Skin of body (tissue), 2 donors: ENCODE measurements around the gene PANX1. TPM values are rescaled to one million over a fixed set of nuclear protein-coding genes. Genes with fewer than 3 reads are reported as not detected.
A peak's percentile ranks its signal among the peaks of the same experiment; 100 is the strongest.
"Not testable (repeated sequence)": the region's sequence is repeated elsewhere in the genome, so short reads cannot be mapped to it uniquely, and the experiment has no call there.

ENCODE experiments used
- DNase-seq: peaks from one replicate; lab custom pipeline; 2025; lab: John Stamatoyannopoulos, UW
- total RNA-seq: library from RNA; depleted of rRNA; stranded (reverse); fragments of >200 nt; gene quantifications from one replicate; pipeline ENCODE4 v1.2.3, GENCODE V29; 2014

PANX1 gene
- total RNA-seq, 1 donor from 2014 or later, result 38.8 TPM

DNA sequence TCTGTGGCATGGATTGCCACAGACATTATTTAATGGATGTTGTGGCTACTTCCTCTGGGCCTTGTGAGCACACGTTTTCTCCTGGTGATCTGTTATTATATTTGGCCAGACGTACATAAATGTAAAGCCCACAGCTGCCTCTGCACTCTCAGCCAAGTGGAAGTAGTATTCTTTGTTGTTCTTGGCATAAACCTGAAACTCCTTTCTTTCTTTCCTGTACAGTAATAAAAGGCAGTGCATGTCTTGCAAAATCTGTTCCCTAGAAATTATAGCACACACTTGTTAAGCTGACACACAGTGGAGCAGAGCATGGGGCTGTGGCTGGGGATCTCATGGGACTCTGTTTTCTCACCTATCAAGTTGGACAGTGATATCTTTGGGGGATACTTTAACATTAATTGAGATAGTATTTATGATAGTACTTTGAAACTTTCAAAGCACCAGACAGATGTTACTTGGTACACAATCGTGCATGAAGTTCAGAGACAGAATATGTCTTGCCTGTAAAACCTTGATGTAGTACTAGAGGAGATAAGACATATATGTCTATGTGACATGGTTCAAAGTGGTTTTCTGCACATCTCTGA lies 20.9 kb downstream of the PANX1 start:
- no peak for DNase-seq

DNA sequence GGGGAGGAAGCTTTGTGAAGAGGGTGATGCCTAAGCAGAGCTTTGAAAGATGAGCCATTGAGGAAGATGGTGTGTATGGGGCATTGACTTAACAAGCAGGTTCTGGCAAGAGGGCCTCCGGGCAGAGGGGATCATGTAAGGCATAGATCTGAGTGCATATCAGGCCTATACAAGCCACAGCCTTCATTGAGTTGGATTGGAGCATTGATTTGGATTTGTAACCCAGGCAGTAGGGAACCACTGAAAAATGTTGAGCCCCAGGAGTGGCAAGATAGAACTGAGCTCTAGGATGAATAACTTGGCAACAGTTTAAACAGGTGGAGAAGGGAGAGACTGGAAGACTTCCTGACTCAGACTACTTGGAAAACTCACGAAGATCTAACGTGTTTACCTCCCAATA lies 21.4 kb downstream of the PANX1 start:
- no peak for DNase-seq

DNA sequence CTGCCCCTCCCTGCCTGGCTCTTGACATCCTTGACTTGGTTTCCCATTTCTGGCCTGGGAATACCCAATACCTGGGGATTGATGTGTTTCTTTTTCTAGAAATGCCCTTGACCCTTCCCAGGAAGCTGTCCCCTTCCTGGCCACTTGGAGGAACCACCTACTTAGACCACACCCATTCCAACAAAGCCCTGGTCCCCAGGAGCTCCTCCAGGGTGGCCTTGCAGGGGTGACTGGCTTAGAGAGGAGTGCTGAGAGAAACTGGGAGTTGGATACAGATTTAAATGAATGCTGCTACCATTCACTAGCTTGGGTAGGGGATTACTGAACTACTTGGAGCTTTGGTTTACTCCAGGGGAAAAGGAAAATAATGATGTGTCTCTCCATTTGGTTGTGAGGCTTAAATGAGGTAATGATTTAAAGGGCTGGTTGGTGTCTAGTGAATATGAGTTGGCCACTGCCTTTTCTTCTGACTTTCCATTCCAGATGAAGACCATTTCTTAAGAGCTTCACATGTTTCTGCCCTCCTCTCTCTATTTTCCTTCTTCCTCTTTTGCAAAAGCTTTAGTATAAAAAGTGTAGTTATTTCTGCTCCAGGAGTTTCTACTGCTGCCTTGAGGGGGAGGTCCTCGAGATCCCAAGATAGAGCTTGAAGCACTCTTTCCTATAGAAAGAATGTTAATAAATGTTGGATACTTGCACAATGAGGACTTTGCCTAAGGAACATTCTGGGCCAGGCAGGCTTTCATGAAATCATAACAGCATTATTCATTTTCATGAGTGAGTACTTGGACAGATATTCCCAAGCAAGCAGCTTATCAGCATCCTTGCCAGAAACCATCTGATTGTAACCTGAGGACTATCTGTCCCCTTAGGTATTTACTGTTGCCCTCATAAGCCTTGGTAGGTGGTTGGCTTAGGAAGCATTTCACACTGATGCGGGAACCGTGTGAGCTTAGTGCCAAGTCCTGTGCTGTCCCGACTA lies 22.4 kb downstream of the PANX1 start:
- DNase-seq, result peak; percentile 24

DNA sequence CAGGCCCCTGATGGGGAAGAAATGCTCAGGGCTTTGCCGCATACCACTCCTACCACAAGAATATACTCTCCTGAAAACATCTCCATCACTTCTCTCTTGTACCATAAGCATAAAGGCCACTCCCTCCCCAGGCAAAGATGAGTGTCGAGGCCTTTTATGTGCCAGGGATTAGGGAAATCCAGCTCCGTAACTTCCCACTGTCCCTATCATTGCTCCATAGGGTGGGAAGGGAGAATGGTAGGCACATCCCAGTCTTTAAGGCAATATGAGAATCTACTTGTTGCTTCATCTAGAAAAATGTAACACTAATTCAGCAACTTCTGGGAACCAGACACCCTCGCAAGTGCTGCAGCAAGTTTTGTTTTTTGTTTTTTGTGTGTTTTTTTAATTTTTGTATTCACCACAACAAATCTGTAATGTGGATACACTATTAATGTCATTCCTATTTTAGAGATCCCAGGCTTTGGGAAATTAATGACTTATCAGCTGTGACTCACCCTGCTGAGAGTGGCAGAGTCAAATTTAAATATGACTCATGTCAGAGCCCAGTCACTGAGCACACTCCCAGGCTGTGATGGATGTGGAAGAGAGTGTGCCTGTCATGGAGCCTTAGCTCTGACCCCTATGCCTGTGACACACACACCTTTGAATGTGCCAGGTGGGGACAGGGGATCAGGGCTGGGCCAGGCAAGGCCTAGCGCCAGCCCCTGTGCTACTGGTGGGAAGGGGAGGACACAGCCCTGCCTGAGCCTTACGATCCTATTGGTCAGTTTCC lies 23.4 kb downstream of the PANX1 start:
- no peak for DNase-seq

DNA sequence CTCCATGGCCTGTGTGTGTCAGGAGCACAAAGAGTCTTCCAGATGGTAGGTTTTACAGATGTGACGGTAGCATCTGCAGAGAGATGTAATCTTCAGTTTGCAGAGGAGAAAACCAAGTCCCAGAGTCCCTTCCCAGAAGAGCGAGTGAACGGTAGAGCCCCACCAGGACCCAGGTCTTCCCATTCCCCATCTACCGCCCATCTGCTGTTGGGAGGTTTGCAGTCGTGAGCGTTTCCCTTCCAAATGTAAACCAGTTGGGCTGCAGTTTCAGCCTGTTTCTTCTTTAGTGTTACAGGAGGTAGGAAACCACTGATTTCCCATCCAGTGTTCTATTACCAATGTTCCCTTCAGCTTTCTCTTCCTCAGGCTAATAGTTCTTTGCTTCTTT lies 24.0 kb downstream of the PANX1 start:
- no peak for DNase-seq

DNA sequence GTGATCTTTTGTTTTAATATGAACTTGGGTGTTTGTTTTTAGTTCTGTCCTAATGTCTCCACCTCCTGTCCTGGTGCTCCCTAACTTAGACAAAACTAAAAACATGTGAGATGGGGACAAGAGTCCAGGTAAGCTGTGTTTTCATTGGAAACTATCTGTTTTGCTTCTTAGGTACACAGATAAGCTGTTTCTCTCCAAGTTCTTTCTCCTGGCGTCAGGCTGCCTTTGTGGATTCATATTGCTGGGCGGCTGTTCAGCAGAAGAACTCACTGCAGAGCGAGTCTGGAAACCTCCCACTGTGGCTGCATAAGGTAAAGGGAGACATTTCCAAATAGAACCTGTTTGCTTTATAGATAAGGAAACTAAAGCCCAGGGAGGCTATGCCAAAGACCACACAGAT lies 24.7 kb downstream of the PANX1 start:
- no peak for DNase-seq

DNA sequence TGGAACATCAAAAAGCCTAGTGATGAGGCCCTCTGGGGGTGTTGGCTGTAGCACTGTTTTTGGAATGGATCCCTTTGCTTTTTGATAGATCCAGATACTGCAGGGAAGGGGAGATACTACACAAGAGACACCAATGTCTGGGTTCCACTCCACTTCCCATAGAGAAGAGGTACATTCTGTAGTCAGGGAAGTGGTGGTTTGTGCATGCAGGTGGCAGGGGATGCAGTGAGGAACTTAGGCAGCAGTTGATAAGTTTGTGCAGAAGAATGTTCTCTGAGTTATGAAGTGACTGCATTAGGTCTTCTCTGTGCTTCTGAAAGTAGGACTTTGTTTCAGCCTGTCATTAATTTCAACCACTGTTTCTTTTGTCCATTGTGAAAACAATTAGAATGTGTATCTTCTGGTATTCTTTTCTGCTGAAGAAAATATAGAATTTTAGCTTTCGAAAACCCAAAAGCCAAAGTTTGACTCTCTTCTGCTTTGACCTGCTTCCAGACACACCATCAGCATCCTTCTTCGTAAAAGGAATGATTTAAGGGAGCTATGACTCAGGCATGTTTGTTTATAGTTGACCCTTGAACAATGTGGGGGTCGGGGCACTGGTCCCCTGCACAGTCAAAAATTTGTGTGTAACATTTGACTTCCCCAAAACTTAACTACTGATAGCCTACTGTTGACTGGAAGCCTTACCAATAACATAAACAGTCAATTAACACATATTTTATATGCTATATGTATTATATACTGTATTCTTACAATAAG lies 25.6 kb downstream of the PANX1 start:
- no peak for DNase-seq

DNA sequence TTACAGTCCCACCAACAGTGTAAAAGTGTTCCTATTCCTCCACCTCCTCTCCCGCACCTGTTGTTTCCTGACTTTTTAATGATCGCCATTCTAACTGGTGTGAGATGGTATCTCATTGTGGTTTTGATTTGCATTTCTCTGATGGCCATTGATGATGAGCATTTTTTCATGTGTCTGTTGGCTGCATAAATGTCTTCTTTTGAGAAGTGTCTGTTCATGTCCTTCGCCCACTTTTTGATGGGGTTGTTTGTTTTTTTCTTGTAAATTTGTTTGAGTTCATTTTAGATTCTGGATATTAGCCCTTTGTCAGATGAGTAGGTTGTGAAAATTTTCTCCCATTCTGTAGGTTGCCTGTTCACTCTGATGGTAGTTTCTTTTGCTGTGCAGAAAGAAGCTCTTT lies 28.7 kb downstream of the PANX1 start:
- not testable (repeated sequence) for DNase-seq

DNA sequence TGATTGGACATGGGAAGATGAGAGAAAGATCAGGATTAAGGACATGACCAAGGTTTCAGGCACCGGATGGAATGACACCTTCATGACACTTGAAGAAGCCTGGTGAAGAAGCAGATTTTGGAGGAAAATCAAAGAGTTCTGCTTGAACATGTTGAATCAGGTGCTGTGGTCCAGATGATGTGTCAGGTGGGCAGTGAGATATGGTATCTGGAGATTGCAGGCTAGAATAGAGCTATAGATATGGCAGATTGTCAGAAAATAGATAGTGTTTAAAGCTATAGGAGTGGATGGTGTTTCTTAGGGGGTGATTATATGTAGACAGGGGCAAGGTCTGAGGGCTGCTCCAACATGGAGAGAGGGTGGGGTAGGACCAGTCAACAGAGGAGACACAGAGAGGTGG lies 40.2 kb downstream of the PANX1 start:
- no peak for DNase-seq

DNA sequence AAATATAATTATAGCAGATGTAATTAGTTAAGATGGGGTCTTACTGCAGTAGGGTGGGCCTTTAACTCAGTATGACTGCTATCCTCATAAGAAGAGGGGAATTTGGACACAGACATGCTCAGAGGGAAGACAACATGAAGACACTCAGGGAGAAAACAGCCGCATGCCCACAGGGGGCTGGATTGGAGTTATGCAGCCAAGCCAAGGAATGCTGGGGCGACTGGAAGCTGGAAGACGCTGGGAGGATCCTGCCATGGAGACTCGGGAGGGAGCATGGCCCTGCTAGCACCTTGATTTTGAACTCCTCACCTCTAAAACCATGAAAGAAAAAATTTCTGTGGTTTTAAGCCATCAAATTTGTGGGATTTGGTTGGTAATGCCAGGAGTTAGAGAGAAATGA lies 40.9 kb downstream of the PANX1 start:
- DNase-seq, result no peak

DNA sequence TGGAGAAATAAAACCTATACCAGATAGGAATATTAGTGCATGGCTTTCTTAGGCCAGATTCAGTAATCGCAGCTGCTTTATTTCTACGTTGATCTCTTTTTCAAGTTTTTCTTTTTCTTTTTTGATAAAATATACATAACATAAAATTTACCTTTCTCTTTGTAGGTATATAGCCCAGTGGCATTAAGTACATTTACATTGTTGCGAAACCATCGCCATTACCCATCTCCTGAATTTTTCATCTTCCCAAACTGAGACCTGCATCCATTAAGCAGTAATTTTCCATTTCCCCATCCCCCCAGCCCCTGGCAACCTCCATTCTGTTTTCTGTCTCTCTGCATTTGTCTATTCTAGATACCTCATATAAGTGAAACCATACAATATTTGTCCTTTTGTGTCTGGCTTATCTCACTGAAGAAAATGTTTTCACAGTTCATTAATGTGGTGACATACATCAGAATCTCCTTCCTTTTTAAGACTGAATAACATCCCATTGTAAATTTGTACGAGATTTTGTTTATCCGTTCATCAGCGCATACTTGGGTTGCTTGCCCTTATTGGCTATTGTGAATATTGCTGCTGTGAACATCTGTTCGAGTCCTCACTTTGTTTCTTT lies 41.4 kb downstream of the PANX1 start:
- DNase-seq, result no peak

DNA sequence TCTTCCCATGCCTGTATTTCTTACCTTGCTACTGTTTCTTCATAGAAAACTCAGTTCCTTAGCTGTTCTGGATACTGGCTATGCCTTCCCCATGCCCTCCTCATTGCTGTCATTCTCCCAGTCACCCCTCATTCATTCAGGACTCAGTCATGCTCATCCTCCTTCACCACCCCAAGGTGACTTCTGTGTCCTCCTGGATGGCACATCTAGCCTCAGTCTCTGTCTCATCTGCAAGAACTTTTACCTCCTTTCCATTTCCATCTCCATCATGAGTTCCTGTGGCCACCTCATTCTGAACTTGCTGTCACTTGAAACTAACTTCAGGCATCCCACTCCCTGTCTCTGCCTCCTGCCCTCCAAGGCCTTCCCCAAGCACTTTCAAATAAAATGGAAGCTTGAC lies 42.3 kb downstream of the PANX1 start:
- no peak for DNase-seq

DNA sequence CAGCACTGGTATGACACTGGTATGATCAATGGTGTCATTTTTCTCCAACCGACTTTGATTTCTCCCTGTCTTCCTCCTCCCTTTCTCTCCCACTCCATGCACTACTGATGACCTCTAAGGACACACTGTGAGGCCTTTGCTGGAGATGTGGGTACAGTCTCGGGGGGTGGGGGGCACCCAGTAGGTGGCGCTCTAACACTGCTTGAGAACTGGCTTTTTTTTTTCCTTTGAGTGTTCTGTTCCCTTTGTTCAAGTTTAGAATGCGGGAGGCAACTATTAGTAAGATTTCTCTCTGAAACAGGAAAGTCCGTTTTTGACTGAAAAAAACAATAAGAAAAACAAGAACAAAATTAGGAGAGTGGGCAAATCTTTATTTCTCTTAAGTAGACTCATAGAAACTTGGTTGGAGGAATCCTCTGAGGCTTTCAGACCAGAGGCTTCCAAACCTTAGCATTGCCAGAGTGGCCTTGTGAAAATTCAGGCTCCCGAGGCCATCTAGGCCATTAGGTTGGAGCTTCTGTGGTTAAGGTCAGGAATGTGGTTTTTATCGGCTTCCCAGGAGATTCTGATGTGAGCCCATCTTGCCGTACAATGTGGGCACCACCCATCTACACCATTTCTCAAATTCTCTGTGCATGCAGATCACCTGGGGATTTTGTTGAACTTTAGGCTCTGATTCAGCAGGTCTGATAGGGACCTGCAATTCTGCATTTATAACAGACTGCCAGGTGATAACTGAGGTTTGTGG lies 43.2 kb downstream of the PANX1 start:
- no peak for DNase-seq

DNA sequence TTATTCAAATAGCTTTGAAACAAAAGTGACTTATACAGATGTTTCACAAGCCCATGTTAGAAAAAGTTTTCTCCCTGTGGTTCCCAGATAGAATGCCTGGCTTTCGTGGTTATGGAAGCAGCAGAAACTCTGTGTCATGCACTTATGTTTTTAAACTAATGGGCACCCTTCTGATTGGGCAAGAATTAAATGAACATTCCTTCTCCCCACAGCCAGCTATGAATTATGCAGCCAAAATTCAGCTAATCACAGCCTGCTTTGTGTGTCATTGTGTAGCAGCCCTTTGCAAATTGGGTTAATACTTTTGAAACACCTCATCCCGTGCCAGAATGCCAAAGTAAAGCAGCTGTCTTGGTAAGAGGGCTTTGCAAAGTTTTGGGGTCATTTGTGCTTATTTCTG lies 46.9 kb downstream of the PANX1 start:
- DNase-seq, result no peak

DNA sequence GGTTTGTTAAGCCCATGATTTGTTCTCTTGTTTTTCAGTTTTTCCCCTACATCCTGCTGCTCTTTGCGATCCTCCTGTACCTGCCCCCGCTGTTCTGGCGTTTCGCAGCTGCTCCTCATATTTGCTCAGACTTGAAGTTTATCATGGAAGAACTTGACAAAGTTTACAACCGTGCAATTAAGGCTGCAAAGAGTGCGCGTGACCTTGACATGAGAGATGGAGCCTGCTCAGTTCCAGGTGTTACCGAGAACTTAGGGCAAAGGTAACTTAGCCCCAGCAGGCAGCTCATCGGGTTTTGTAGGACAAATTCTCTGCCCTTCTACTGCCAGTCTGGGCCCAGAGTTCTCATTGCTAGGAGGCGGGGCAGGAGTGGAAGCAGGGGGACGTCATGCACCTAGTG lies 49.7 kb downstream of the PANX1 start:
- DNase-seq, result no peak

DNA sequence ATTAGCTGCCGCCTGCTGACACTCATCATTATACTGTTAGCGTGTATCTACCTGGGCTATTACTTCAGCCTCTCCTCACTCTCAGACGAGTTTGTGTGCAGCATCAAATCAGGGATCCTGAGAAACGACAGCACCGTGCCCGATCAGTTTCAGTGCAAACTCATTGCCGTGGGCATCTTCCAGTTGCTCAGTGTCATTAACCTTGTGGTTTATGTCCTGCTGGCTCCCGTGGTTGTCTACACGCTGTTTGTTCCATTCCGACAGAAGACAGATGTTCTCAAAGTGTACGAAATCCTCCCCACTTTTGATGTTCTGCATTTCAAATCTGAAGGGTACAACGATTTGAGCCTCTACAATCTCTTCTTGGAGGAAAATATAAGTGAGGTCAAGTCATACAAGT lies 51.1 kb downstream of the PANX1 start:
- DNase-seq, result no peak

DNA sequence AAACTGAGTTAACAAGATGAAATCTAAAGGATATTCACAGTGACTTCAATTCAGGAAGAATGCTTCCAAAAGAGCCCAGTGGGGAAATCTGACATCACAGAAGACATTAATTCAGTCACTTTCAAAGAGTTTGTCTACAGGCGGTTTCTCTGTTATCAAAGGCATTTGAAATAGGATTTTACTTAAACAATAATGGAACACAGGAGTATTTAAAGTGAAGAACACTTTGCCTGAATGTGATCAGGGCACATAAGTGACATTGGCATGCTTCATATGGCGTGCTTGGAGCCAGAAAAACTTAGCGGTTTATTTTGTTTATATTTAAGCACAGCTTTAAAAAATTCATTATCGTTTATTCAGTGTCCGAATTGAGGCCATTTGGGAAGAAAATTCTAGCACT lies 52.9 kb downstream of the PANX1 start:
- no peak for DNase-seq

DNA sequence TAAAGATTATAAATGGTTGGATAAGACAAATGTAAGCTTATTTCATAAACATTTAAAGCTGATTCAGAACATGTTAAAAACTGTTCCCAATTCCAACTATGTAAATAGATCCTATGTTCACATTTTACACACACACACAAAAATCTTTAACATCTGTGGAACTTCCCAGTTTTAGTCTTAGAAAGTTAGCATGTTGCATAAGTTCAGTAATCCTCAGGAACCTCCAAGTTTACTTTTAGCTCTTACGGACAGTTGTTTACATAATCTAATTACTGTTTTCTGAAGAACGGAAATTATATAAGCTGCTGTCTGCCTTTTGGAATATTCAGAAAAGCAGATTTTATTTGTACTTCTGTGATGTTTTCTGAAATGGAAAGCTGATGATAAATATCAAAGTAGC lies 53.3 kb downstream of the PANX1 start:
- peak; percentile 34 for DNase-seq

DNA sequence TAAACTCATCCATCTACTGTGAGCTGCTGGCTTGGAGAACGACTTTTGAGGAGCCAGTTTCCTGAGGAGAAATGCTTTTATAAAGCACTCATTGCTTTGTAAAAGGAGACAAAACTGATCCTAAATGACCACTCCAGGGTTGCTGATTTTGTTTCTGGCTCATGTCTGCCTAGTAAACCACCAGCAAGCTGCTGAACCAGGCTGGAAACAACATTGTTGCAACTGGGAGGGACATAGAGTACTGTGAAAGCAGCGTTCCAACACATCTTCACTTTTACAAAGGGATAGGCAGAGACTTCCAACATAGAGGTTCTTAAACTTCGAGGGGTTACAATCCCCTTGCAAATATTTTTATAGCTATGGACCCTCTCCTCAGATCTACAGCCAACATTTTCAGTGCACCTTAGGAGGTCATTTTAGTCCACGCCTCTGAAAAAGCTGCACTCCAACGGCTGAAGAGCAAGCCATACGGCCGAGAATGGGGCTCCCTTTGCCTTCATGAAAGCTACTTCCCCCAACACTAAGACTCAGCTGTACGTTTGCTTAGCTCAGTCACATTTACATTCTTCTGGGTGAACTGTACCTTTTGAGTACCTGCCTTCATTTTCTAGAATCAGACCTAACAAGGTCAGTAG lies 54.7 kb downstream of the PANX1 start:
- DNase-seq, result no peak

DNA sequence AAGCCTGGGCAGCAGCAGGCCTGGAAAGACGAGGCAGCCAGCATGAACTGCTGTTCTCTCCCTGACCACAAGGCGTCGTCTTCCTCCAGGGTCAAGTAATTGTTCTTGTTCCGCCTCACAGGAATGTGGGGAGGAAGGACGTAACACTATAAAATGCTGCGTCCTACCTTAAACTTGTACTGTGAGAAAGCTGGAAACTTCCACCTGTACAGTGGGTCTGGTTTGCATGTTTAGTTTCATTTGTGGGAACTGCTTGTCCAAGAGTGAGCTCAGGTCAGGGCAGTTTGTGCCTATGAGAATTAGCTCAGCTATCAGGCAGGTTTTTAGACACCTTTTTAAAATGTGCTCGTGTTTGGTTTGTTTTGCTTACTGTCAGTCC lies 55.2 kb downstream of the PANX1 start:
- peak; percentile 17 for DNase-seq
